Measurements from ENCODE around the gene TBX1. TPM values are rescaled to one million over a fixed set of nuclear protein-coding genes. Genes with fewer than 3 reads are reported as not detected.

Gene TBX1
- total RNA-seq, 1 donor from 2014 or later, result 43.5 TPM

GRCh38 chr22:19751497-19752245 is 8.9 kb upstream of the TBX1 start:
- DNase-seq (ENCODE audit: low read depth), result no peak

- no peak for DNase-seq (ENCODE audit: low read depth)
Measured at GRCh38 chr22:19753090-19753842, 7.3 kb upstream of the TBX1 start.

GRCh38 chr22:19753996-19754700 is 6.4 kb upstream of the TBX1 start:
- peak; percentile 20 for DNase-seq (ENCODE audit: low read depth)

GRCh38 chr22:19754701-19755144 is 5.9 kb upstream of the TBX1 start:
- no peak for DNase-seq (ENCODE audit: low read depth)

GRCh38 chr22:19755145-19755710 is 5.3 kb upstream of the TBX1 start:
- no peak for DNase-seq (ENCODE audit: low read depth)

- DNase-seq (ENCODE audit: low read depth), result no peak
Measured at GRCh38 chr22:19755722-19756287, 4.8 kb upstream of the TBX1 start.

GRCh38 chr22:19756288-19757128 is 4.1 kb upstream of the TBX1 start:
- DNase-seq (ENCODE audit: low read depth), result no peak

- no peak for DNase-seq (ENCODE audit: low read depth)
Measured at GRCh38 chr22:19757140-19757984, 3.2 kb upstream of the TBX1 start.

- DNase-seq (ENCODE audit: low read depth), result no peak
Measured at GRCh38 chr22:19757985-19758895, 2.3 kb upstream of the TBX1 start.

GRCh38 chr22:19758896-19759426 is 1.6 kb upstream of the TBX1 start:
- DNase-seq (ENCODE audit: low read depth), result no peak

- DNase-seq (ENCODE audit: low read depth), result no peak
Measured at GRCh38 chr22:19759427-19760057, 1.0 kb upstream of the TBX1 start.

GRCh38 chr22:19760951-19761724 is 560 bp downstream of the TBX1 start:
- DNase-seq (ENCODE audit: low read depth), result peak; percentile 22

GRCh38 chr22:19761725-19762567 is 1.4 kb downstream of the TBX1 start:
- peak; percentile 59 for DNase-seq (ENCODE audit: low read depth)

GRCh38 chr22:19762568-19763457 is 2.2 kb downstream of the TBX1 start:
- DNase-seq (ENCODE audit: low read depth), result no peak

All from myocyte (in vitro differentiated cells).